Neural progenitor cell (in vitro differentiated cells): Measurements from ENCODE around the gene GAREM2. TPM values are rescaled to one million over a fixed set of nuclear protein-coding genes. Genes with fewer than 3 reads are reported as not detected.

Experiments
- DNase-seq: peaks from one replicate; pipeline ENCODE4 v3.0.0-alpha.2; 2016; ENCODE audit warnings: low spot score
- H2AFZ ChIP-seq: fragments of 200-600 bp; sonication (generic); replicated peaks from 2 replicates; pipeline ENCODE4 v1.6.1; 2016; ENCODE audit warnings: antibody characterized with exemption
- H3F3A ChIP-seq: fragments of 200-600 bp; sonication (generic); 2 replicates; pipeline ENCODE4 v1.6.1; 2016; ENCODE audit warnings: antibody characterized with exemption, low read depth
- H3K27ac ChIP-seq: fragments of 200-600 bp; sonication (generic); 2 replicates; pipeline ENCODE4 v1.5.1; 2016; ENCODE audit warnings: mild to moderate bottlenecking
- H3K27me3 ChIP-seq: fragments of 200-600 bp; sonication (generic); 2 replicates; pipeline ENCODE4 v1.6.1; 2016; ENCODE audit warnings: mild to moderate bottlenecking, moderate library complexity
- H3K36me3 ChIP-seq: fragments of 200-600 bp; sonication (generic); 2 replicates; pipeline ENCODE4 v1.5.1; 2016
- H3K4me1 ChIP-seq: fragments of 200-600 bp; sonication (generic); 2 replicates; pipeline ENCODE4 v1.6.1; 2016; ENCODE audit warnings: mixed run types
- H3K4me2 ChIP-seq: fragments of 200-600 bp; sonication (generic); 2 replicates; pipeline ENCODE4 v1.6.1; 2016
- H3K4me3 ChIP-seq: fragments of 200-600 bp; sonication (generic); 2 replicates; pipeline ENCODE4 v1.5.1; 2016
- H3K79me2 ChIP-seq: fragments of 200-600 bp; sonication (generic); 2 replicates; pipeline ENCODE4 v1.6.1; 2016; ENCODE audit warnings: low read depth
- H3K9ac ChIP-seq: fragments of 200-600 bp; sonication (generic); 2 replicates; pipeline ENCODE4 v1.6.1; 2016
- H3K9me3 ChIP-seq: fragments of 200-600 bp; sonication (generic); 2 replicates; pipeline ENCODE4 v1.5.1; 2016; ENCODE audit warnings: low read depth
- H4K20me1 ChIP-seq: fragments of 200-600 bp; sonication (generic); 2 replicates; pipeline ENCODE4 v1.6.1; 2016; ENCODE audit warnings: low read depth
- H3K27ac Mint-ChIP-seq: 3 replicates; pipeline ENCODE4 v1.8.0; 2021; ENCODE audit warnings: mixed read lengths
- H3K27me3 Mint-ChIP-seq: 2 replicates; pipeline ENCODE4 v1.8.0; 2022; ENCODE audit warnings: low read depth, mild to moderate bottlenecking, inconsistent platforms, moderate library complexity, mixed read lengths; ENCODE audit not compliant: insufficient read depth
- H3K36me3 Mint-ChIP-seq: 3 replicates; pipeline ENCODE4 v1.8.0; 2021; ENCODE audit warnings: mixed read lengths
- H3K4me1 Mint-ChIP-seq: 3 replicates; pipeline ENCODE4 v1.8.0; 2021; ENCODE audit warnings: mixed read lengths
- H3K4me3 Mint-ChIP-seq: 3 replicates; pipeline ENCODE4 v1.8.0; 2021; ENCODE audit warnings: mild to moderate bottlenecking, moderate library complexity, mixed read lengths
- H3K9me3 Mint-ChIP-seq: 3 replicates; pipeline ENCODE4 v1.8.0; 2020; ENCODE audit warnings: mixed read lengths
- CTCF ChIP-seq: fragments of 200-600 bp; sonication (generic); IDR thresholded peaks from 2 replicates; pipeline ENCODE4 v1.5.1; 2017; ENCODE audit warnings: antibody characterized with exemption, mild to moderate bottlenecking
- EZH2 ChIP-seq: fragments of 200-600 bp; sonication (generic); IDR thresholded peaks from 2 replicates; pipeline ENCODE4 v1.6.1; 2017; ENCODE audit warnings: antibody characterized with exemption, mild to moderate bottlenecking, moderate library complexity
- EZH2phosphoT487 ChIP-seq: fragments of 200-600 bp; sonication (generic); IDR thresholded peaks from 2 replicates; pipeline ENCODE4 v1.6.1; 2017; ENCODE audit warnings: antibody characterized with exemption
- total RNA-seq: library from RNA; depleted of rRNA; stranded (reverse); fragments of >200 nt; gene quantifications from 2 replicates; pipeline ENCODE4 v1.2.3, GENCODE V29; 2015; ENCODE audit warnings: low replicate concordance

The GAREM2 gene
- total RNA-seq, 1 donor from 2014 or later: 20.0 TPM

GRCh38 chr2:26238311-26238958 is 65.5 kb downstream of the GAREM2 start:
- Histone ChIP-seq H3K4me3 (no peak overlapping the region), H3K36me3 (no peaks in the 10 kb centered on the region), H3K9ac (no peak overlapping the region), H4K20me1 (no peaks in the 10 kb centered on the region), H3F3A (no peaks in the 10 kb centered on the region), H2AFZ (no peak overlapping the region), H3K27ac (no peak overlapping the region), H3K4me2 (no peak overlapping the region), H3K27me3 (no peaks in the 10 kb centered on the region), H3K9me3 (no peaks in the 10 kb centered on the region), H3K4me1 (no peaks in the 10 kb centered on the region), H3K79me2 (peaks cover 40% of the 10 kb centered on the region)
- Mint-ChIP-seq H3K4me3 (no peak overlapping the region), H3K27me3 (no peaks in the 10 kb centered on the region), H3K9me3 (no peaks in the 10 kb centered on the region), H3K4me1 (peaks cover 23% of the 10 kb centered on the region), H3K27ac (no peak overlapping the region), H3K36me3 (peaks cover 11% of the 10 kb centered on the region)
- TF ChIP-seq EZH2phosphoT487: no peak
- no peak for TF ChIP-seq CTCF
- no peak for TF ChIP-seq EZH2
- no peak for DNase-seq

Other genes starting within 250 kb of the GAREM2 start
- gene KIF3C, start 190.6 kb upstream of the GAREM2 start, total RNA-seq: 13.2 and 25.9 TPM in 2 replicates
- 123 and 238 TPM in 2 replicates for gene RAB10, start 139.0 kb upstream of the GAREM2 start, total RNA-seq
- gene HADHA, start 71.5 kb downstream of the GAREM2 start, total RNA-seq: 98.9 and 120 TPM in 2 replicates
- gene HADHB, start 71.9 kb downstream of the GAREM2 start, total RNA-seq: 36.5 and 40.6 TPM in 2 replicates
- gene SELENOI, start 173.1 kb downstream of the GAREM2 start, total RNA-seq: 32.1 and 51.8 TPM in 2 replicates
- 0.04 and 0.06 TPM in 2 replicates for gene ADGRF3, start 173.7 kb downstream of the GAREM2 start, total RNA-seq
- gene DRC1, start 228.8 kb downstream of the GAREM2 start, total RNA-seq: 0.56 TPM in 1 of 2 replicates, not detected in the other